ENCODE data around the gene NOTCH1. TPM values are rescaled to one million over a fixed set of nuclear protein-coding genes. Genes with fewer than 3 reads are reported as not detected.

NOTCH1 gene
- total RNA-seq, 3 donors from 2014 or later (not counting 1 experiment from before 2014, with no cell fraction given): 126 to 228 (median 192) TPM

- peaks cover 6% of the 10 kb centered on the region for H3K4me1 ChIP-seq (ENCODE audit: control insufficient read depth, insufficient read depth, low read length)
- H3K36me3 ChIP-seq (ENCODE audit: control insufficient read depth, insufficient read depth, low read length): peaks cover 87% of the 10 kb centered on the region
- Mint-ChIP-seq H3K4me1 (no peaks in the 10 kb centered on the region), H3K9me3 (no peaks in the 10 kb centered on the region), H3K4me3 (no peak overlapping the region), H3K36me3 (no peaks in the 10 kb centered on the region), H3K27me3 (ENCODE audit: low read depth in 2 of 2) (no peaks in the 10 kb centered on the region), H3K27ac (no peak overlapping the region)
- H3K9me3 ChIP-seq (ENCODE audit: control insufficient read depth, insufficient read depth, low read length): no peaks in the 10 kb centered on the region
- intact Hi-C loops (cut with micrococcal nuclease): no loop called here
- DNase-seq (no peak), ATAC-seq (no peak)
- H3K27ac ChIP-seq (ENCODE audit: low read length): no peak overlapping the region
- H3K4me3 ChIP-seq (ENCODE audit: low read length): no peak overlapping the region
- H3K27me3 ChIP-seq (ENCODE audit: control insufficient read depth, insufficient read depth, low read length): no peaks in the 10 kb centered on the region
- 94% methylated on average over 37 of the region's 37 CpGs for WGBS (ENCODE audit: insufficient coverage)
- TF ChIP-seq CTCF (IDR thresholded peaks at IDR 0.05): no peak
These were observed 28.7 kb downstream of the NOTCH1 start for GRCh38 chr9:136517012-136517743.

GRCh38 chr9:136516191-136516654 lies 29.6 kb downstream of the NOTCH1 start:
- H3K27ac Mint-ChIP-seq: no peak overlapping the region
- H3K36me3 ChIP-seq (ENCODE audit: control insufficient read depth, insufficient read depth, low read length): peaks cover 91% of the 10 kb centered on the region
- no peaks in the 10 kb centered on the region for H3K27me3 ChIP-seq (ENCODE audit: control insufficient read depth, insufficient read depth, low read length)
- H3K4me3 ChIP-seq (ENCODE audit: low read length): no peak overlapping the region
- WGBS (ENCODE audit: insufficient coverage): 97% methylated on average over 19 of the region's 19 CpGs
- no peaks in the 10 kb centered on the region for H3K9me3 Mint-ChIP-seq
- H3K27ac ChIP-seq (ENCODE audit: low read length): no peak overlapping the region
- H3K36me3 Mint-ChIP-seq: no peaks in the 10 kb centered on the region
- no peaks in the 10 kb centered on the region for H3K4me1 Mint-ChIP-seq
- DNase-seq (no peak), ATAC-seq (no peak)
- intact Hi-C loops (cut with micrococcal nuclease): no loop called here
- no peaks in the 10 kb centered on the region for H3K9me3 ChIP-seq (ENCODE audit: control insufficient read depth, insufficient read depth, low read length)
- no peaks in the 10 kb centered on the region for H3K27me3 Mint-ChIP-seq (ENCODE audit: low read depth in 2 of 2)
- no peak overlapping the region for H3K4me3 Mint-ChIP-seq
- no peak for TF ChIP-seq CTCF (IDR thresholded peaks at IDR 0.05)
- peaks cover 2% of the 10 kb centered on the region for H3K4me1 ChIP-seq (ENCODE audit: control insufficient read depth, insufficient read depth, low read length)

- Mint-ChIP-seq H3K27ac (no peak overlapping the region), H3K36me3 (no peaks in the 10 kb centered on the region), H3K9me3 (no peaks in the 10 kb centered on the region), H3K4me1 (no peaks in the 10 kb centered on the region), H3K27me3 (ENCODE audit: low read depth in 2 of 2) (no peaks in the 10 kb centered on the region), H3K4me3 (no peak overlapping the region)
- TF ChIP-seq CTCF (IDR thresholded peaks at IDR 0.05): no peak
- WGBS (ENCODE audit: insufficient coverage): 95% methylated on average over 28 of the region's 28 CpGs
- no peaks in the 10 kb centered on the region for H3K9me3 ChIP-seq (ENCODE audit: control insufficient read depth, insufficient read depth, low read length)
- intact Hi-C loops (cut with micrococcal nuclease): no loop called here
- no peak overlapping the region for H3K4me3 ChIP-seq (ENCODE audit: low read length)
- peaks cover 95% of the 10 kb centered on the region for H3K36me3 ChIP-seq (ENCODE audit: control insufficient read depth, insufficient read depth, low read length)
- H3K4me1 ChIP-seq (ENCODE audit: control insufficient read depth, insufficient read depth, low read length): no peaks in the 10 kb centered on the region
- no peak overlapping the region for H3K27ac ChIP-seq (ENCODE audit: low read length)
- DNase-seq (no peak), ATAC-seq (no peak)
- no peaks in the 10 kb centered on the region for H3K27me3 ChIP-seq (ENCODE audit: control insufficient read depth, insufficient read depth, low read length)
These were observed 30.6 kb downstream of the NOTCH1 start for GRCh38 chr9:136515276-136515675.
